ENCODE measurements around the gene AP1S3.
"Not testable (repeated sequence)": the region's sequence is repeated elsewhere in the genome, so short reads cannot be mapped to it uniquely, and the experiment has no call there.

The AP1S3 gene

GRCh38 chr2:223797811-223798721 lies 39.3 kb downstream of the AP1S3 start:
- DNase-seq: no peak

GRCh38 chr2:223797037-223797436 lies 40.3 kb downstream of the AP1S3 start:
- DNase-seq: no peak

- DNase-seq: no peak
These were observed 48.0 kb downstream of the AP1S3 start for GRCh38 chr2:223789423-223789822.

- no peak for DNase-seq
These were observed 48.6 kb downstream of the AP1S3 start for GRCh38 chr2:223788826-223789225.

- not testable (repeated sequence) for DNase-seq
These were observed 49.3 kb downstream of the AP1S3 start for GRCh38 chr2:223788106-223788505.

- no peak for DNase-seq
These were observed 50.0 kb downstream of the AP1S3 start for GRCh38 chr2:223787358-223787757.

GRCh38 chr2:223786943-223787342 lies 50.4 kb downstream of the AP1S3 start:
- DNase-seq: no peak

GRCh38 chr2:223786236-223786635 lies 51.1 kb downstream of the AP1S3 start:
- no peak for DNase-seq

GRCh38 chr2:223784221-223784772 lies 53.1 kb downstream of the AP1S3 start:
- DNase-seq: no peak

- DNase-seq: no peak
These were observed 54.8 kb downstream of the AP1S3 start for GRCh38 chr2:223782629-223783028.

GRCh38 chr2:223781560-223781959 lies 55.8 kb downstream of the AP1S3 start:
- no peak for DNase-seq

GRCh38 chr2:223779877-223780276 lies 57.5 kb downstream of the AP1S3 start:
- DNase-seq: peak; percentile 11

GRCh38 chr2:223774193-223774592 lies 63.2 kb downstream of the AP1S3 start:
- DNase-seq: no peak

- no peak for DNase-seq
These were observed 65.0 kb downstream of the AP1S3 start for GRCh38 chr2:223772363-223772762.

GRCh38 chr2:223771475-223771874 lies 65.9 kb downstream of the AP1S3 start:
- no peak for DNase-seq

GRCh38 chr2:223768179-223768578 lies 69.2 kb downstream of the AP1S3 start:
- DNase-seq: no peak

- no peak for DNase-seq
These were observed 70.0 kb downstream of the AP1S3 start for GRCh38 chr2:223767341-223767740.

GRCh38 chr2:223765221-223765785 lies 72.1 kb downstream of the AP1S3 start:
- DNase-seq: no peak

- DNase-seq: no peak
These were observed 72.6 kb downstream of the AP1S3 start for GRCh38 chr2:223764796-223765195.

GRCh38 chr2:223762853-223763252 lies 74.5 kb downstream of the AP1S3 start:
- no peak for DNase-seq

- DNase-seq: not testable (repeated sequence)
These were observed 75.6 kb downstream of the AP1S3 start for GRCh38 chr2:223761746-223762145.

- peak; percentile 57 for DNase-seq
These were observed 76.4 kb downstream of the AP1S3 start for GRCh38 chr2:223760838-223761502.
